ENCODE measurements around the gene GOLGA6L2.

The GOLGA6L2 gene

DNA sequence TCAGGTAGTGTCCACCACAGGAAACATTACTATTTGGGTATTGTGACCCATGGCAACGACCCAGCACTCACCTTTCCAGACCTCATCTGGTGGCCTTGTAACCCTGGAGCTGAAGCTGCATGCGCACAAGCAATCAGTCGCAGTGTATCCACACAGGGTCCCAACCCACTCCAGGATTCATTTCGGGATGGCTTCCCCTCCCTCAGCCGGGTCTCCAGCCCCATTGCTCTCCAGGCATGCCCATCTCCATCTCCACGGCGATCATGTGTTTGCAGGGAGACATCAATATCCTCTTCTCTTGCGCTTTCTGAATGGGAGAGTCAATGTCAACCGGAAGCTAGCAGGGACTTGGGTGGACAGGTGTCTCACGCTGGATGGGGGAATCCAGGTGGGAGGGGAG is 35.2 kb downstream of the GOLGA6L2 start:
- Histone ChIP-seq H3K4me3 (ENCODE audit: insufficient read depth, low read length, poor library complexity, severe bottlenecking) (no peak overlapping the region), H4K20me1 (ENCODE audit: low read depth, low read length) (no peaks in the 10 kb centered on the region), H2AFZ (ENCODE audit: low read depth, low read length, severe bottlenecking) (no peak overlapping the region), H3K36me3 (ENCODE audit: low read length) (no peaks in the 10 kb centered on the region), H3F3A (ENCODE audit: insufficient read depth) (no peaks in the 10 kb centered on the region), H3K4me2 (ENCODE audit: low read depth, low read length, poor library complexity, severe bottlenecking) (no peak overlapping the region), H3K79me2 (ENCODE audit: insufficient read depth, low read length) (no peaks in the 10 kb centered on the region), H3K9me2 (replicated peaks; ENCODE audit: insufficient read depth, low read length) (no peaks in the 10 kb centered on the region), H3K27ac (ENCODE audit: low read depth, low read length) (no peak overlapping the region), H3K9ac (ENCODE audit: low read length) (no peak overlapping the region), H3K9me3 (ENCODE audit: insufficient read depth, low read length) (no peaks in the 10 kb centered on the region), H3K27me3 (ENCODE audit: low read length) (no peaks in the 10 kb centered on the region)
- TF ChIP-seq EZH2phosphoT487 (conservative IDR thresholded peaks at IDR 0.05; ENCODE audit: low read length): no peak
- TF ChIP-seq, protein P1, sequence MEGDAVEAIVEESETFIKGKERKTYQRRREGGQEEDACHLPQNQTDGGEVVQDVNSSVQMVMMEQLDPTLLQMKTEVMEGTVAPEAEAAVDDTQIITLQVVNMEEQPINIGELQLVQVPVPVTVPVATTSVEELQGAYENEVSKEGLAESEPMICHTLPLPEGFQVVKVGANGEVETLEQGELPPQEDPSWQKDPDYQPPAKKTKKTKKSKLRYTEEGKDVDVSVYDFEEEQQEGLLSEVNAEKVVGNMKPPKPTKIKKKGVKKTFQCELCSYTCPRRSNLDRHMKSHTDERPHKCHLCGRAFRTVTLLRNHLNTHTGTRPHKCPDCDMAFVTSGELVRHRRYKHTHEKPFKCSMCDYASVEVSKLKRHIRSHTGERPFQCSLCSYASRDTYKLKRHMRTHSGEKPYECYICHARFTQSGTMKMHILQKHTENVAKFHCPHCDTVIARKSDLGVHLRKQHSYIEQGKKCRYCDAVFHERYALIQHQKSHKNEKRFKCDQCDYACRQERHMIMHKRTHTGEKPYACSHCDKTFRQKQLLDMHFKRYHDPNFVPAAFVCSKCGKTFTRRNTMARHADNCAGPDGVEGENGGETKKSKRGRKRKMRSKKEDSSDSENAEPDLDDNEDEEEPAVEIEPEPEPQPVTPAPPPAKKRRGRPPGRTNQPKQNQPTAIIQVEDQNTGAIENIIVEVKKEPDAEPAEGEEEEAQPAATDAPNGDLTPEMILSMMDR (IDR thresholded peaks at IDR 0.05; ENCODE audit: insufficient read depth, low read length, poor library complexity, severe bottlenecking): no peak

DNA sequence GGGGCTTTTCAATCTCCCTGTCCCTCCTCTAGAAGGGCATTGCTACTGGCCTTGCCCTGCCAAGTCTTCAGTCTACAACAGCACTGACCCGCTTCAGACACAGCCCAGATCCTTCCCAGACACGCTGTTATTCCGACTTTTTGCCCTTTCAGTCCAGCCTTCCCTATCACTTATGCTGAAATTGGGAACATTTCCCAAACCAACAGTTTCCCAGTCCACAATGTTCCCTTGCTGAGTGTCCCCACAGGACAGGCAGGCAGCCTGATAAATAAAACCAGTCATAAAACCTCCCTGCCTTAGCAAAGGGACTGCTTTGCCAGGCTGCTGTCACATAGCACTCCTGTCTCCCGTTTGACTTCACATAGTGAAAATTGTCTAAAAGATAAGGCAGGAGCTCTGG is 43.5 kb downstream of the GOLGA6L2 start:
- no peaks in the 10 kb centered on the region for H3K9me3 ChIP-seq (ENCODE audit: insufficient read depth, low read length)
- TF ChIP-seq EZH2phosphoT487 (conservative IDR thresholded peaks at IDR 0.05; ENCODE audit: low read length): no peak
- no peaks in the 10 kb centered on the region for H3K79me2 ChIP-seq (ENCODE audit: insufficient read depth, low read length)
- no peak overlapping the region for H3K4me3 ChIP-seq (ENCODE audit: insufficient read depth, low read length, poor library complexity, severe bottlenecking)
- no peak overlapping the region for H3K4me2 ChIP-seq (ENCODE audit: low read depth, low read length, poor library complexity, severe bottlenecking)
- no peaks in the 10 kb centered on the region for H3K9me2 ChIP-seq (replicated peaks; ENCODE audit: insufficient read depth, low read length)
- no peak overlapping the region for H3K9ac ChIP-seq (ENCODE audit: low read length)
- no peaks in the 10 kb centered on the region for H3F3A ChIP-seq (ENCODE audit: insufficient read depth)
- no peaks in the 10 kb centered on the region for H3K36me3 ChIP-seq (ENCODE audit: low read length)
- no peaks in the 10 kb centered on the region for H4K20me1 ChIP-seq (ENCODE audit: low read depth, low read length)
- H2AFZ ChIP-seq (ENCODE audit: low read depth, low read length, severe bottlenecking): no peak overlapping the region
- H3K27me3 ChIP-seq (ENCODE audit: low read length): no peaks in the 10 kb centered on the region
- H3K27ac ChIP-seq (ENCODE audit: low read depth, low read length): no peak overlapping the region

DNA sequence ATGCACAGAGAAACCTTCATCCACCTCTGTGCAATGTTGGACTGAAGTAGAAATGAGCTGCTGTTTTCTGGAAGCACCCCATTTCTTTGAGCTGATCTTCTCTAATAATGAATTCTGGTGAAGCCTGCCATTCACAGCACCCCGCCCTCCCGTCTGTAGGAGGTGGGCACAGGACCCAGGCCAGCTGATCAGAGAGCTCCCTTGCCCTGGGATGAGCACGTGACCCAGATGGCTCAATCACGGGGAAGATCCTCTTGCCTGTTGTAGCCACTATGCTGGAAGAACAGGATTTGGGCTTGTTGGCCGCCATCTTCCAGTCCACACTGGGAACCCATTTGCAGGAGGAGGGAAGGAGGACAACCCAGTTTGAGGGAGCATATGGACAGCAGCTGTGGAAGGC is 44.5 kb downstream of the GOLGA6L2 start:
- TF ChIP-seq, protein P1 (IDR thresholded peaks at IDR 0.05; ENCODE audit: insufficient read depth, low read length, poor library complexity, severe bottlenecking): no peak
- TF ChIP-seq EZH2phosphoT487 (conservative IDR thresholded peaks at IDR 0.05; ENCODE audit: low read length): no peak
- H4K20me1 ChIP-seq (ENCODE audit: low read depth, low read length): no peaks in the 10 kb centered on the region

DNA sequence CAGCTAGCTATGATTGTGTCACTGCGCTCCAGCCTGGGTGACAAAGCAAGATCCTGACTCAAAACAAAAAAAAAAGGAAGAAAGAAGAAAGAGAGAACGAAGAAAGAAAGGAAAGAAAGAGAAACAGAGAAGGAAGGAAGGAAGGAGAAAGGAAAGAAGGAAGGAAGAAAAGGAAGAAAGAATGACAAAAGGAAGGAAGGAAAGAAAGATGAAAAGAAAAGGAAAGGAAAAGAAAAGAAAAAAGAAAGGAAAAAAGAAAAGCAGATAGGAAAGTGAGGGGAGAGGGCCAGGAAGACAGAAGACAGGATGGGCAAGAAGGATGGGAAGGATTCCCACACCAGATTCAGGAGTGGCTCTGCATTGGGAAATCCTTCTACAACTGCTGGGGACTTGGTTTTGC is 44.9 kb downstream of the GOLGA6L2 start:
- no peak overlapping the region for H3K4me3 ChIP-seq (ENCODE audit: insufficient read depth, low read length, poor library complexity, severe bottlenecking)
- H2AFZ ChIP-seq (ENCODE audit: low read depth, low read length, severe bottlenecking): no peak overlapping the region
- H3K9me2 ChIP-seq (replicated peaks; ENCODE audit: insufficient read depth, low read length): no peaks in the 10 kb centered on the region
- no peaks in the 10 kb centered on the region for H3K79me2 ChIP-seq (ENCODE audit: insufficient read depth, low read length)
- H4K20me1 ChIP-seq (ENCODE audit: low read depth, low read length): no peaks in the 10 kb centered on the region
- no peaks in the 10 kb centered on the region for H3K9me3 ChIP-seq (ENCODE audit: insufficient read depth, low read length)
- H3K27ac ChIP-seq (ENCODE audit: low read depth, low read length): no peak overlapping the region
- H3K36me3 ChIP-seq (ENCODE audit: low read length): no peaks in the 10 kb centered on the region
- H3K9ac ChIP-seq (ENCODE audit: low read length): no peak overlapping the region
- TF ChIP-seq, protein P1 (IDR thresholded peaks at IDR 0.05; ENCODE audit: insufficient read depth, low read length, poor library complexity, severe bottlenecking): no peak
- TF ChIP-seq EZH2phosphoT487 (conservative IDR thresholded peaks at IDR 0.05; ENCODE audit: low read length): no peak
- no peaks in the 10 kb centered on the region for H3K27me3 ChIP-seq (ENCODE audit: low read length)
- no peak overlapping the region for H3K4me2 ChIP-seq (ENCODE audit: low read depth, low read length, poor library complexity, severe bottlenecking)
- H3F3A ChIP-seq (ENCODE audit: insufficient read depth): no peaks in the 10 kb centered on the region

More for the DNA sequence above, 44.5 kb downstream of the GOLGA6L2 start:
- Histone ChIP-seq H3K4me2 (ENCODE audit: low read depth, low read length, poor library complexity, severe bottlenecking) (no peak overlapping the region), H3K36me3 (ENCODE audit: low read length) (no peaks in the 10 kb centered on the region), H3K9me2 (replicated peaks; ENCODE audit: insufficient read depth, low read length) (no peaks in the 10 kb centered on the region), H2AFZ (ENCODE audit: low read depth, low read length, severe bottlenecking) (no peak overlapping the region), H3K9me3 (ENCODE audit: insufficient read depth, low read length) (no peaks in the 10 kb centered on the region), H3K9ac (ENCODE audit: low read length) (no peak overlapping the region), H3K4me3 (ENCODE audit: insufficient read depth, low read length, poor library complexity, severe bottlenecking) (no peak overlapping the region), H3K79me2 (ENCODE audit: insufficient read depth, low read length) (no peaks in the 10 kb centered on the region), H3K27ac (ENCODE audit: low read depth, low read length) (no peak overlapping the region), H3K27me3 (ENCODE audit: low read length) (no peaks in the 10 kb centered on the region), H3F3A (ENCODE audit: insufficient read depth) (no peaks in the 10 kb centered on the region)

Measured in SU-DHL-6 (cell line).